T47D (cell line): ENCODE measurements around the gene STRBP.
"Not testable (repeated sequence)": the region's sequence is repeated elsewhere in the genome, so short reads cannot be mapped to it uniquely, and the experiment has no call there.

Source experiments
- DNase-seq, 2 experiments: peaks; one replicate each; pipeline versions ENCODE4 v3.0.0 to v3.0.0-alpha.2; 2011 to 2012; ENCODE audit warnings: low read depth in 1 of 2, low spot score in 1 of 2
- JUND ChIP-seq: IDR thresholded peaks from 2 replicates; pipeline ENCODE4 v1.6.1; 2012; ENCODE audit warnings: low read depth
- in situ Hi-C: cut with HindIII; loops from 2 replicates; pipeline ENCODE4 v1.10.0; 2016; ENCODE audit warnings: low sequenced_read_pairs, low pct_unique_long_range_greater_than_20kb

Gene STRBP

GRCh38 chr9:123191680-123192079, 76.7 kb downstream of the STRBP start:
- no peak for TF ChIP-seq JUND
- DNase-seq = no peak
- in situ Hi-C loops = no loop called here

- TF ChIP-seq JUND = no peak
- no peak for DNase-seq
- in situ Hi-C loops = no loop called here
Measured at GRCh38 chr9:123191260-123191659, 77.1 kb downstream of the STRBP start.

- DNase-seq = no peak
- in situ Hi-C loops = no loop called here
- no peak for TF ChIP-seq JUND
Measured at GRCh38 chr9:123187131-123187530, 81.3 kb downstream of the STRBP start.

- in situ Hi-C loops = not testable (repeated sequence)
Measured at GRCh38 chr9:123186029-123186428, 82.4 kb downstream of the STRBP start.

GRCh38 chr9:123176949-123177348, 91.4 kb downstream of the STRBP start:
- no peak for TF ChIP-seq JUND
- no peak for DNase-seq
- in situ Hi-C loops = no loop called here

More at GRCh38 chr9:123186029-123186428, 82.4 kb downstream of the STRBP start:
- DNase-seq = not testable (repeated sequence)

GRCh38 chr9:123175854-123176629, 92.3 kb downstream of the STRBP start:
- DNase-seq = peak in 1 of 2 experiments; percentile 40
- TF ChIP-seq JUND = no peak
- in situ Hi-C loops = no loop called here

- DNase-seq = no peak
- in situ Hi-C loops = no loop called here
- no peak for TF ChIP-seq JUND
Measured at GRCh38 chr9:123174887-123175518, 93.4 kb downstream of the STRBP start.

- TF ChIP-seq JUND = no peak
- in situ Hi-C loops = no loop called here
- no peak for DNase-seq
Measured at GRCh38 chr9:123174079-123174478, 94.3 kb downstream of the STRBP start.

- TF ChIP-seq JUND = no peak
- in situ Hi-C loops = no loop called here
- no peak for DNase-seq
Measured at GRCh38 chr9:123169926-123170325, 98.5 kb downstream of the STRBP start.

- in situ Hi-C loops = no loop called here
- no peak for TF ChIP-seq JUND
- DNase-seq = no peak
Measured at GRCh38 chr9:123168586-123168985, 99.8 kb downstream of the STRBP start.

- no peak for TF ChIP-seq JUND
- no peak for DNase-seq
- in situ Hi-C loops = no loop called here
Measured at GRCh38 chr9:123167474-123167873, 100.9 kb downstream of the STRBP start.

GRCh38 chr9:123165813-123166212, 102.6 kb downstream of the STRBP start:
- in situ Hi-C loops = no loop called here
- TF ChIP-seq JUND = no peak
- no peak for DNase-seq

- no peak for DNase-seq
- TF ChIP-seq JUND = no peak
- in situ Hi-C loops = no loop called here
Measured at GRCh38 chr9:123164285-123164684, 104.1 kb downstream of the STRBP start.
